Measurements from ENCODE around the gene INTS13.

GRCh38 chr12:26935636-26936378 lies 2.0 kb downstream of the INTS13 start:
- TF ChIP-seq CTCF (IDR thresholded peaks at IDR 0.05; ENCODE audit: low read depth, low read length, missing input control) (no peak), ZBTB33 (IDR thresholded peaks at IDR 0.05) (no peak), TAF1 (conservative IDR thresholded peaks at IDR 0.05) (no peak), MAX (IDR thresholded peaks at IDR 0.05) (no peak), FOXA1 (IDR thresholded peaks at IDR 0.05) (no peak), RAD21 (IDR thresholded peaks at IDR 0.05) (no peak), HNF4A (conservative IDR thresholded peaks at IDR 0.05) (no peak), RXRA (IDR thresholded peaks at IDR 0.05) (no peak)

All from liver (tissue), 3 donors.